NCI-H345 treated with DMSO at 0.1 percent for 48 hours (cell line): Measurements from ENCODE around the gene ACSF3.
"Not testable (repeated sequence)": the region's sequence is repeated elsewhere in the genome, so short reads cannot be mapped to it uniquely, and the experiment has no call there.

Experiments
- DNase-seq: peaks from one replicate; lab custom pipeline; 2025; ENCODE audit not compliant: unreplicated experiment; lab: John Stamatoyannopoulos, UW

ACSF3 gene

GRCh38 chr16:89185887-89186592, 92.4 kb downstream of the ACSF3 start:
- not testable (repeated sequence) for DNase-seq

GRCh38 chr16:89186593-89187031, 93.0 kb downstream of the ACSF3 start:
- DNase-seq, result not testable (repeated sequence)

GRCh38 chr16:89187032-89187769, 93.5 kb downstream of the ACSF3 start:
- no peak for DNase-seq

GRCh38 chr16:89187770-89188392, 94.2 kb downstream of the ACSF3 start:
- no peak for DNase-seq

GRCh38 chr16:89188471-89189357, 95.1 kb downstream of the ACSF3 start:
- not testable (repeated sequence) for DNase-seq

- DNase-seq, result no peak
Observed at GRCh38 chr16:89189358-89190025, 95.8 kb downstream of the ACSF3 start.

- no peak for DNase-seq
Observed at GRCh38 chr16:89190150-89190958, 96.7 kb downstream of the ACSF3 start.

GRCh38 chr16:89191033-89191900, 97.6 kb downstream of the ACSF3 start:
- no peak for DNase-seq

GRCh38 chr16:89191901-89192185, 98.2 kb downstream of the ACSF3 start:
- DNase-seq, result no peak

- not testable (repeated sequence) for DNase-seq
Observed at GRCh38 chr16:89192186-89192955, 98.7 kb downstream of the ACSF3 start.

GRCh38 chr16:89192956-89193575, 99.4 kb downstream of the ACSF3 start:
- no peak for DNase-seq

GRCh38 chr16:89193576-89194293, 100.1 kb downstream of the ACSF3 start:
- DNase-seq, result no peak

- no peak for DNase-seq
Observed at GRCh38 chr16:89194340-89195311, 101.0 kb downstream of the ACSF3 start.

GRCh38 chr16:89195521-89196171, 102.0 kb downstream of the ACSF3 start:
- DNase-seq, result no peak

- DNase-seq, result no peak
Observed at GRCh38 chr16:89197033-89197632, 103.5 kb downstream of the ACSF3 start.
